Pons (tissue), 1 donor: ENCODE data around the gene ORC6.
A peak's percentile ranks its signal among the peaks of the same experiment; 100 is the strongest.

Source experiments
- DNase-seq: peaks from one replicate; pipeline ENCODE4 v3.0.0-alpha.2; 2016; ENCODE audit warnings: low spot score

ORC6 gene

GRCh38 chr16:46731691-46732555 is 42.5 kb downstream of the ORC6 start:
- no peak for DNase-seq

GRCh38 chr16:46732561-46732960 is 43.1 kb downstream of the ORC6 start:
- DNase-seq: no peak

- no peak for DNase-seq
Measured at GRCh38 chr16:46733319-46733830, 43.9 kb downstream of the ORC6 start.

DNA sequence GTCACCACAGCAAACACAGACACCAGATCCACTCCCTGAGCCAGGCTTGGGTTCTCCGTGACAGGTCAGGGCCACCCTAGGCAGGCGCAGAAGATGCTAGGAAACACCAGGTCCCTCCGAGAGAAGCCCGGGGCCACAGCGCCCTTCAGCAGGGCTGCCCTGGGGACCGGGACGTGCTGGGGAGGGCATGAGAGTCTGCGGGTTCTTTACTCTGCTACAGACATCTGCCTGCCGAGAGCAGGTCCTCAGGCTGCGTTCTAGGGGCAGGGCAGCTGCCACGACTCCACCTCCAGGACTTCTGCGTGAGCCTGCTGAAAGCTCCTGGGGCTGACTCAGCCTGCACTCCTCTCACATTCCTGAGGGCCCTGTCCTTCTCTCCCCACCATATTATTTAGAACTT is 47.2 kb downstream of the ORC6 start:
- no peak for DNase-seq

DNA sequence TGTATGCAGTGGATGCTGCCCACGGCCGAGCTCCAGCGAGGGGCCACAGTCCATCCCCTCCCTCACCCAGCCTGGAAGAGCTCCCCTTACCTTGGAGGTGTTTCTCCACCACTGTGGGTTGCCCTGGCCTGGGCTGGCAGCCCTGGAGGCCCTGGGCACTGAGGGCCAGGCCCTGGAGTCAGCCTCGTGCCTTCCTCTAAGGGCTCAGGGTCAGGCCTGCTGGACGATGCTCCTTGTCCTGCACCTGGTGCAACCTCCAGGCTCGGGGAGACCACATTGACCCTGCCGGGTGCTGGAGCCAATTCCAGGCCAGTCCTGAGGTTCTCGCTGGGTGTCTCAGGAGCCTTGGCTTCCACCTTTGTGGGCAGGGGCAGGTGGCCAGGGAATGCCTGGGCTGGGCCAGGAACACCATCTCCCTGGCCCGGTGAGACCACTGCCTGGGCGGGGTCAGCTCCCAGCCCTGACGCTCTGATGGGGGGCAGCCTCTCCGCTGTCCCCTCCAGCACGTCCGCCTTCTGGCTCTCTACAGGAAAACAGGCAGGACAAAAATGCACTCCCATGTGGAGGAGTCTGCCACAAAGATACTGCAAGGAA is 48.3 kb downstream of the ORC6 start:
- no peak for DNase-seq

DNA sequence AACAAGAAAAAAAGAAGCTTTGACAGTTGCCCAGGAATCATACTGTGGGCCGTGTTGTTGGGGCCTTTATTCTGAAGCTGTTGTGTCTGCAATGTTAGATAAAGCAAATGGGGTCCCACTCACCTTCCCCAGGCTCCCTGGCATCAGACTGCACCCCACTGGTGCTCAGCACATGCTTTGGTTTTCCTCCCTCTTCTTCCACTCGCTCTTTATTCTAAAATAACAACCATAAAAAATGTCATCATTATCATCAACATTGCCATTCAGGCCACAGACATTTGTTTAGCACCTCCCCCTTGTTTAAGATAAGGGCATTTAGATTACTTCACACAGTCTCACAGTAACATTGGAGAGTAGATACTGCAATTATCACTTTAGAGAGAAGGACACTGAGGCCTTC is 50.5 kb downstream of the ORC6 start:
- DNase-seq: no peak

GRCh38 chr16:46743232-46743719 is 53.8 kb downstream of the ORC6 start:
- DNase-seq: peak; percentile 61

GRCh38 chr16:46745617-46746016 is 56.2 kb downstream of the ORC6 start:
- no peak for DNase-seq

DNA sequence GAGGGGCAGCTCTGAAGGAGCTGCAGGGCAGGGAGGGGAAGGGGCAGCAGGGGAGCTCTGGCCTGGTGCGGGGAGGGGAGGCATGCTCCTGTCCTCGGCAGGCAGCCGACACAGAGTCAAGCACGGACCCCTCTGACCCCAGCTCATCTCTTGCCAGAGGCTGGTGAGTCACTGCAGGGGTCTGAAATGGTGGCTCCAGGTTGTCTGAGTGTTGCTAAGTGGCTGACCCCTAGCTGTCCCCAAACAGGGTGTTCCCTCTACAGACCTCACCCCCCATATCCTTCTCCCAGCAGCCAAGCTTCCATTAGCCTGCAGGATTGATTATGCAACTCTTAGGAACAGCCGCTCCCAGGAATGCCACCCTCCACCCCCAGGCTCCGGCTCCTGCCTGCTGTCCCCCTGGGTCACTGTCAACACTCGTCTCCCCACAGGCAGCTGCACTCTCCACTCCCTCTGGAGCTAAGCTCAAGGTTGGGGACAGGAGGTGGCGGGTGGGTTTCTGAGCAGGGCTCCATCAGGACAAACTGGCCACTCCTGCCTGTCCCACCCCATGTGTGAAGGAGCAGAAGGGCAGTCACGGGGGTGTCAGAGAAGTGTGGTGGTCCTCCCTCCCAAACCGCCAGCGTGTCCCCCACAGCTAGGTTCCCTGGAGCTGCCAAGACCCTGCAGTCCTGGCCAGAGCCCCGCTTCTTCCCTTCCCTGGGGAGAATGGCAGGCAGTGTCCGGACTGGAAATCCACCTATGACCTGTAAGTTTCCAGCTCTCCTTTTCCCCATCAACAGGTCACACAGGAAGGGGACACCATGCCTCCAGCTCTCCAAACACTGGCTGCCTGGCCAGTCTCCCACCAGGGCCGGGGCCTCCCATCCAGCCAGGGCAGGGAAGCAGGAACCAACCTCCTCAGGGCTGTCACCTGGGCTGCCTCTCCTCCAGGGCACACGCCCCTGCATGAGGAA is 57.6 kb downstream of the ORC6 start:
- DNase-seq: no peak
